Duodenal mucosa (tissue), 2 donors: ENCODE results near the gene PODXL2.
"Not testable (repeated sequence)": the region's sequence is repeated elsewhere in the genome, so short reads cannot be mapped to it uniquely, and the experiment has no call there.

Source experiments
- H3K27ac ChIP-seq: one replicate; pipeline ENCODE4 v1.7.0; 2013; ENCODE audit warnings: low read depth, low read length
- H3K27me3 ChIP-seq, 2 donors: one replicate each; pipeline ENCODE4 v1.7.0; 2013; ENCODE audit warnings: low read length in 2 of 2, control low read depth in 1 of 2; ENCODE audit not compliant: insufficient read depth in 2 of 2, control insufficient read depth in 1 of 2
- H3K36me3 ChIP-seq, 2 donors: one replicate each; pipeline ENCODE4 v1.7.0; 2013; ENCODE audit warnings: low read length in 2 of 2, control low read depth in 1 of 2; ENCODE audit not compliant: insufficient read depth in 2 of 2, control insufficient read depth in 1 of 2
- H3K4me1 ChIP-seq, 2 donors: one replicate each; pipeline ENCODE4 v1.7.0; 2013; ENCODE audit warnings: low read length in 2 of 2, control low read depth in 1 of 2; ENCODE audit not compliant: insufficient read depth in 2 of 2, control insufficient read depth in 1 of 2
- H3K4me3 ChIP-seq, 2 donors: one replicate each; pipeline ENCODE4 v1.7.0; 2013; ENCODE audit warnings: low read length in 2 of 2, low read depth in 1 of 2
- H3K9ac ChIP-seq, 2 donors: one replicate each; pipeline ENCODE4 v1.7.0; 2013; ENCODE audit warnings: low read length in 2 of 2, low read depth in 1 of 2
- H3K9me3 ChIP-seq, 2 donors: one replicate each; pipeline ENCODE4 v1.7.0; 2013; ENCODE audit warnings: low read length in 2 of 2, control low read depth in 1 of 2; ENCODE audit not compliant: control insufficient read depth in 1 of 2

Gene PODXL2

GRCh38 chr3:127680146-127680661, 51.2 kb downstream of the PODXL2 start:
- no peak overlapping the region for H3K9ac ChIP-seq
- no peak overlapping the region for H3K4me3 ChIP-seq
- no peaks in the 10 kb centered on the region for H3K4me1 ChIP-seq
- no peaks in the 10 kb centered on the region for H3K27me3 ChIP-seq
- H3K27ac ChIP-seq: no peak overlapping the region
- peaks cover 0 to 12% of the 10 kb centered on the region in 2 donors for H3K36me3 ChIP-seq
- no peaks in the 10 kb centered on the region for H3K9me3 ChIP-seq

GRCh38 chr3:127680798-127681221, 51.8 kb downstream of the PODXL2 start:
- H3K9me3 ChIP-seq: no peaks in the 10 kb centered on the region
- peaks cover 0 to 12% of the 10 kb centered on the region in 2 donors for H3K36me3 ChIP-seq
- H3K27ac ChIP-seq: no peak overlapping the region
- H3K4me1 ChIP-seq: no peaks in the 10 kb centered on the region
- no peak overlapping the region for H3K4me3 ChIP-seq
- H3K9ac ChIP-seq: no peak overlapping the region
- no peaks in the 10 kb centered on the region for H3K27me3 ChIP-seq

DNA sequence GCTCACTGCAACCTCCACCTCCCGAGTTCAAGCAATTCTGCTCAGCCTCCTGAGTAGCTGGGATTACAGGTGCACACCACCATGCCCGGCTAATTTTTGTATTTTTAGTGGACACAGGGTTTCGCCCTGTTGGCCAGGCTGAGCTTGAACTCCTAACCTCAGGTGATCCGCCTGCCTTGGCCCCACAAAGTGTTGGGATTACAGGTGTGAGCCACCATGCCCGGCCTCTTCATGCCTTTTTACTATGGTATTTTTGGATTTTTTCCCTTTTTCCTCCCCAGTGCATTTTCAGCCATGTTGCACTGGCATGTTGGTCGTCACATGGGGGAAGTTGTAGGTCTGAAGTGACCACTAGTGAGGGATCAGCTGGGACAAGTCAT, 53.2 kb downstream of the PODXL2 start:
- not testable (repeated sequence) for H3K4me1 ChIP-seq, H3K27me3 ChIP-seq, H3K4me3 ChIP-seq, H3K27ac ChIP-seq, H3K36me3 ChIP-seq, H3K9me3 ChIP-seq, H3K9ac ChIP-seq

GRCh38 chr3:127682561-127682960, 53.6 kb downstream of the PODXL2 start:
- Histone ChIP-seq H3K9me3 (no peaks in the 10 kb centered on the region), H3K4me1 (no peaks in the 10 kb centered on the region), H3K27ac (no peak overlapping the region), H3K9ac (no peak overlapping the region), H3K36me3 (peaks cover 0 to 7% of the 10 kb centered on the region in 2 donors), H3K27me3 (no peaks in the 10 kb centered on the region), H3K4me3 (no peak overlapping the region)

DNA sequence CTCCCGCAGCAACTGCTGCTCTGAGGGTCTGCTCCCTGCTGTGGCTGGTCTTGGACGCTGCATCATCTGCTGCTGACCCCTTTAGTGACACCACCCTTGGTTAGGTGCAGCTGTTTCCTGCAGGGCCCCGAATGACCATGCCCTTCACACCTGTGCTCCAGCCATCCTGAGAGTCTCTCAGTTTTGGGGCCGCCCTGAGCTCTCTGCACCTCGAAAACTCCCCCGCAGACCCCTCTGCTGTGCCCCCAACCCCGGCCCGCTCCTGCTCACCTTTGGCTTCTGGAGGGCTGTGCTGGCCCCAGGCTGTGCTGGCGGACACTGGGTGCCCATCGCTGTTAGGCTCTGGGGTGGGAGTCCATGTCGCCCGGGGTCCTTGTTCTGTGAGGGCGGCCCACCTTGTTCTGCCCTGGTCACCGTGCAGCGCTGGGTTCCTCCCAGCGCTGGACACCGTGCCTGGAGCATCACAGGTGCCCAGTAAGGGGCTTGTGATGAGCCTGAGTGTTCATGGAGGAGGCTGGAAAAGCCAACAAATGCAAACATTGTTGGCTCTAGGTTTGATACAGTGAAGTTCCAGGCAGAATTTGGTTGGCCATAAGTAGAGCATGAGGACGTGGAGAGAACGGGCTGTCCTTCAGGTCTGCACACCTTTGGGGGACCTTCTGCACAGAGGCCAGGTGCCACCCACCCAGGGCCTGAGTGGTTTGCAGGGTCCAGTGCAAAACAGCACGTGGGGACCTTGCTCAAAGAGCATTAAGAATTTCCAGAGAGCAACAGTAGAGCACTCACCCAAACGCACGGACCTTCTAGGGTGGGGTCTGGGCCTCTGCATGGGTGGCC, 56.1 kb downstream of the PODXL2 start:
- no peaks in the 10 kb centered on the region for H3K4me1 ChIP-seq

DNA sequence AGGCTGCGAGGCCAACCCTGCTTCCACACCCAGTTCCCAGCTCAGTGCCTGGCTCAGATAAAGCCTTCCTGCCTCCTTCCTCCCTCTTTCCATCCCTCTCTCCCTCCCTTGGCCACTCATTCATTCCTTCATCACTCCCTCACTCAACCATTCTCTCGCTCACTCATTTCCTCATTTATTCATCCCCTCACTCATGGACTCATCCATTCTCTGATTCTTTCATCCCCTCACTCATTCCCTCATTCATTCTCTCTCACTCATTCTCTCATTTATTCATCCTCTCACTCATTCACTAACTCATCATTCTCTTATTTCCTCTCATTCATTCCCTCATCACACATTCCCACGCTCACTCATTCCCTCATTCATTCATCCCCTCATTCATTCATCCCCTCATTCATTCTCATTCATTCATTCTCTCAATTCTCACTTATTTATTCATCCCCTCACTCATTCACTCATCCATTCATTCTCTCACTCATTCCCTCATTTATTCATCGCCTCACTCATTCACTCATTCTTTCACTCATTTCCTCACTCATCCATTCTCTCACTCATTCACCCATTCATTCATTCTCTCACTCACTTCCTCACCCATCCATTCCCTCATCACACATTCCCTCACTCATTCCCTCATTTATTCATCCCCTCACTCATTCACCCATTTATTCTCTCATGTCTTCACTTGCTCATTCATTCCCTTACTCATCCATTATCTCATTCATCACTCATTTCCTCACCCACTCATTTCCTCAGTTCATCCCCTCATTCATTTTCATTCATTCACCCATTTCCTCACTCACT, 56.9 kb downstream of the PODXL2 start:
- Histone ChIP-seq H3K27ac (no peak overlapping the region), H3K27me3 (no peaks in the 10 kb centered on the region), H3K9ac (no peak overlapping the region), H3K4me1 (no peaks in the 10 kb centered on the region), H3K4me3 (no peak overlapping the region), H3K36me3 (no peaks in the 10 kb centered on the region), H3K9me3 (no peaks in the 10 kb centered on the region)

More for the DNA sequence above, 56.1 kb downstream of the PODXL2 start:
- Histone ChIP-seq H3K4me3 (no peak overlapping the region), H3K36me3 (no peaks in the 10 kb centered on the region), H3K9me3 (no peaks in the 10 kb centered on the region), H3K27ac (no peak overlapping the region), H3K27me3 (no peaks in the 10 kb centered on the region), H3K9ac (no peak overlapping the region)

- no peak overlapping the region for H3K9ac ChIP-seq
- H3K4me3 ChIP-seq: no peak overlapping the region
- H3K27ac ChIP-seq: no peak overlapping the region
- no peaks in the 10 kb centered on the region for H3K9me3 ChIP-seq
- no peaks in the 10 kb centered on the region for H3K36me3 ChIP-seq
- H3K4me1 ChIP-seq: no peaks in the 10 kb centered on the region
- no peaks in the 10 kb centered on the region for H3K27me3 ChIP-seq
Measured at GRCh38 chr3:127686512-127686894, 57.5 kb downstream of the PODXL2 start.

DNA sequence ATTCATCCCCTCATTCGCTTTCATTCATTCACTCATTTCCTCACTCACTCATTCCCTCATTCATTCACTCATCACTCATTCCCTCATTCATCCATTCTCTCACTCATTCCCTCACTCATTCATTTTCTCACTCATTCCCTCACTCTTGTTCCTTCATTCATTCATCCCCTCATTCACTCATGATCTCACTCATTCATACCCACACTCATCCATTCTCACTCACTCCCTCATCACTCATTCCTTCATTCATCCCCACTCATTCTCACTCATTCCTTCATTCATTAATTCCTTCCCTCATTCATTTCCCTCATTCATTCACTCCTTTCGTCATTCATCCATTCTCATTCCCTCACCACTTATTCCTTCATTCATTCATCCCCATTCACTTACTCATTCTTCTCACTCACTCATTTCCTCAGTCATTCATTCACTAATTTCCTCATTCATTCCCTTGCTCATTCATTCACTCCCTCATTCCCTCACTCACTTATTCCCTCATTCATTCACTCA, 58.3 kb downstream of the PODXL2 start:
- Histone ChIP-seq H3K9me3 (no peaks in the 10 kb centered on the region), H3K4me1 (no peaks in the 10 kb centered on the region), H3K27ac (no peak overlapping the region), H3K4me3 (no peak overlapping the region), H3K27me3 (no peaks in the 10 kb centered on the region), H3K36me3 (peaks cover 3 to 4% of the 10 kb centered on the region in 2 donors), H3K9ac (no peak overlapping the region)

DNA sequence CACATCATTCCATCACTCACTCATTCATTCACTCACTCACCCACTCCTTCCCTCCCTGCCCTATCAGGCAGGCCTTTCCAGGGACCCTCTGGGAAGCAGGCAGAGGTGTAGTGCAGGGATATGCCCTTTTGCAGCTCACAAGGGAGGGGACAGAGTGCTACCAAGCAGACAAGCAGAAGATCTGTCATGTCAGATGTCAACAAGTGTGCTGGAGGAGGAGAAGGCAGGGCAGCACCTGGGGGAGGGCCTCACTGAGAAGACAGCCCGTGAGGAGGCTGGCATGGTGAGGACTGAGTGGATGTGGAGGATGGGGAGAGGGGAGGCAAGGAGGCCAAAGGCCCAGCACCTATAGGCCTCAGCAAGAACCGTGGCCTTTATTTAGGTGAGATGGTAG, 59.0 kb downstream of the PODXL2 start:
- Histone ChIP-seq H3K9ac (no peak overlapping the region), H3K4me3 (no peak overlapping the region), H3K9me3 (no peaks in the 10 kb centered on the region), H3K27me3 (no peaks in the 10 kb centered on the region), H3K27ac (no peak overlapping the region), H3K4me1 (no peaks in the 10 kb centered on the region), H3K36me3 (peaks cover 4 to 11% of the 10 kb centered on the region in 2 donors)
